ENCODE results near the gene MBD6. TPM values are rescaled to one million over a fixed set of nuclear protein-coding genes. Genes with fewer than 3 reads are reported as not detected.
A peak's percentile ranks its signal among the peaks of the same experiment; 100 is the strongest.

Gene MBD6
- total and polyA plus RNA-seq, 2 of the 13 experiments (the other 11 are each of a cell fraction or from before 2014, with no cell fraction given) = 4.1 to 5.9 TPM

- TF ChIP-seq HNRNPH1 (optimal IDR thresholded peaks at IDR 0.05; ENCODE audit: low read depth, low read length) (no peak), ZSCAN29 (CRISPR knock-in tag; conservative IDR thresholded peaks at IDR 0.05) (no peak), ZBTB43 (CRISPR knock-in tag; conservative IDR thresholded peaks at IDR 0.05) (no peak), ATF4 (CRISPR knock-in tag; IDR thresholded peaks at IDR 0.05) (peak; percentile 58 to 100; a peak in 3 of 4 replicates), THAP9 (CRISPR knock-in tag; IDR thresholded peaks at IDR 0.05; ENCODE audit: borderline replicate concordance) (peak; percentile 83; the same call in 1 of the 2 replicates), ZNF160 (CRISPR knock-in tag; IDR thresholded peaks at IDR 0.05) (0 out of 2 replicates have a peak, but pooled peaks have one; percentile 54), ZNF7 (CRISPR knock-in tag; IDR thresholded peaks at IDR 0.05) (no peak), ZNF230 (CRISPR knock-in tag; IDR thresholded peaks at IDR 0.05) (no peak), ELF3 (CRISPR knock-in tag; IDR thresholded peaks at IDR 0.05) (peak; percentile 72), YEATS2 (CRISPR knock-in tag; IDR thresholded peaks at IDR 0.05; ENCODE audit: borderline replicate concordance) (peak; percentile 92; the same call in 1 of the 2 replicates), ZFP41 (CRISPR knock-in tag; IDR thresholded peaks at IDR 0.05; ENCODE audit: borderline replicate concordance) (no peak), SP4 (CRISPR knock-in tag; IDR thresholded peaks at IDR 0.05) (peak; percentile 71), ZBTB2 (CRISPR knock-in tag; IDR thresholded peaks at IDR 0.05; ENCODE audit: low read depth) (peak; percentile 86), ZNF646 (CRISPR knock-in tag; IDR thresholded peaks at IDR 0.05) (no peak), MEIS1 (CRISPR knock-in tag; IDR thresholded peaks at IDR 0.05; ENCODE audit: borderline replicate concordance) (no peak)
These were observed 34.8 kb upstream of the MBD6 start, which contains the start of gene MARS1 (continued) for GRCh38 chr12:57487597-57488401.

Data from HepG2 (cell line).